Esophagus muscularis mucosa (tissue), 4 donors: ENCODE data around the gene BCAR1.

Experiments used
- EP300 ChIP-seq: sonication (generic); formaldehyde crosslinking; IDR thresholded peaks from one replicate; pipeline ENCODE4 v1.6.1; 2017; ENCODE audit warnings: antibody characterized with exemption
- POLR2AphosphoS5 ChIP-seq, 2 donors: sonication (generic); formaldehyde crosslinking; IDR thresholded peaks; one replicate each; pipeline ENCODE4 v1.6.1; 2017; ENCODE audit warnings: antibody characterized with exemption in 2 of 2
- TF ChIP-seq, protein P1 (sequence below), 3 experiments: fragments of 200-600 bp in 2 of 3; fragments of 450-650 bp in 1 of 3; sonication (generic) in 2 of 3; IDR thresholded peaks; one replicate each; pipeline ENCODE4 v1.5.1; 2017 to 2019; ENCODE audit warnings: antibody characterized with exemption in 3 of 3, mild to moderate bottlenecking in 2 of 3, moderate library complexity in 1 of 3

DNA sequence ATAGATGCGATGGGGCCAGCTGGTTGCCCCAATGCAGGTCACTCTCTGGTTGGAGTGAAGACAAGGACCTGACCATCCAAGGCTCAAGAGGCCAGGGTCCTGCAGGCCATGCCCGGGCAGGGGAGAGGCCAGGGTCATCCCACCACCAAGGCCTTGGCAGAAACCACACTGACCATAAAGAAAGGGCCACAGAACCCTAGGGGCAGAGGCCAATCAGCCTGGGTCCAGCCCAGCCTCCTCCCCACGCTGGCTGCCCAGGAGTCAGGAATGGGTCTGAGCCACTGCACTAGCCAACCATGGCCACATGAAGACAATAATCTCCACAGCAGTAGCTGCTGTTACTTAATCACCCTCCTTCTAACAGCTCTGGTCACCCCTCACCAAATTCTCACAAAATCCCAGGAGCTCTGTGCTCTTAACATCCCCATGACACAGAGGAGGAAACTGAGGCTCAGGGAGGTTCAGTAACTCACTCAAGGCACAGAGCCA, 10.2 kb upstream of the BCAR1 start:
- TF ChIP-seq POLR2AphosphoS5 (IDR thresholded peaks at IDR 0.05), result no peak
- TF ChIP-seq, protein P1, sequence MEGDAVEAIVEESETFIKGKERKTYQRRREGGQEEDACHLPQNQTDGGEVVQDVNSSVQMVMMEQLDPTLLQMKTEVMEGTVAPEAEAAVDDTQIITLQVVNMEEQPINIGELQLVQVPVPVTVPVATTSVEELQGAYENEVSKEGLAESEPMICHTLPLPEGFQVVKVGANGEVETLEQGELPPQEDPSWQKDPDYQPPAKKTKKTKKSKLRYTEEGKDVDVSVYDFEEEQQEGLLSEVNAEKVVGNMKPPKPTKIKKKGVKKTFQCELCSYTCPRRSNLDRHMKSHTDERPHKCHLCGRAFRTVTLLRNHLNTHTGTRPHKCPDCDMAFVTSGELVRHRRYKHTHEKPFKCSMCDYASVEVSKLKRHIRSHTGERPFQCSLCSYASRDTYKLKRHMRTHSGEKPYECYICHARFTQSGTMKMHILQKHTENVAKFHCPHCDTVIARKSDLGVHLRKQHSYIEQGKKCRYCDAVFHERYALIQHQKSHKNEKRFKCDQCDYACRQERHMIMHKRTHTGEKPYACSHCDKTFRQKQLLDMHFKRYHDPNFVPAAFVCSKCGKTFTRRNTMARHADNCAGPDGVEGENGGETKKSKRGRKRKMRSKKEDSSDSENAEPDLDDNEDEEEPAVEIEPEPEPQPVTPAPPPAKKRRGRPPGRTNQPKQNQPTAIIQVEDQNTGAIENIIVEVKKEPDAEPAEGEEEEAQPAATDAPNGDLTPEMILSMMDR (IDR thresholded peaks at IDR 0.05), result no peak
- TF ChIP-seq EP300, result no peak
